ENCODE data around the gene ABCC3.

The ABCC3 gene

DNA sequence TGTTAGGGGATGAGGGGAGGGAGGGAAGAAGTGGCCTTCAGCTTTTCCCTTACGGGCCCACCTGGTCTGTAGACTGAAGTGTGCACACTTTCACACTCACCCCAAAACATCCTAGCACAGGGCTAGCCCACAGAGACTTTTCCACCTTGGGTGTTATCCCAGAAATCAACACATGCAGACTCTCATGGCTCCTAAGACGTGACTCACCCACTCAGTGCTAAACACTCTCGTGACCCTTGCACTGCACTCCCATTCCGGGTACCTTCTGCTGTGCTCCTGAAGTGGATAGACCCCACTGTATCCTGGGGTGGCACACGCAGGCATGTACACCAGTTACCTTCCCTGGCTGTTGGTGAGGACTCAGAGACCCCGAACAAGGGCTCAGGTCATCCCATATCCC, 23.0 kb upstream of the ABCC3 start:
- no peak overlapping the region for H3K27ac ChIP-seq (replicated peaks)
- H3K27me3 ChIP-seq (ENCODE audit: insufficient read depth, poor library complexity, severe bottlenecking), result peaks cover 24% of the 10 kb centered on the region
- no peak for DNase-seq (ENCODE audit: low read depth in 1 of 2, low spot score in 1 of 2)

DNA sequence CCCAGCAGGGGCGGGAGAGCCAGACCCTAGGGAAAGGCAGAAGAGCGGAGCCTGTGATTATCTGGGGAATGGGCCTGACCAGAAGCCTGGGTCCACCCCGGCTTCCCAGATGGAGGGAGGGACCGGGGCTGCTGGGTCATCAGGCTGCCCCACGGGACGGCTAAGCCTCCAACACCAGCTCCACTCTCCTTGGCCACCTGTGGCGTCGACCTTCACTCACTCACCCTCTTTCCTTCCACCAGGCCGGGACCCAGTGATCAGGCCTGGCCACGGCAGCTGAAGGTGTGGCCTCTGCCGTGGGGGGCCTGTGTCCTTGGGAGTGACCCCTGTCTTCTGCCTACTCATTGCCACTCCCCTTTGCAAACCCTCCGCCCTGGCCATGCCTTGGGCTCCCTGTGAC, 22.4 kb upstream of the ABCC3 start:
- Histone ChIP-seq H3K27ac (replicated peaks) (no peak overlapping the region), H3K27me3 (ENCODE audit: insufficient read depth, poor library complexity, severe bottlenecking) (peaks cover 19% of the 10 kb centered on the region), H3K4me3 (replicated peaks; ENCODE audit: insufficient read depth, low read length) (no peak overlapping the region)
- TF ChIP-seq POLR2AphosphoS5 (IDR thresholded peaks at IDR 0.05; ENCODE audit: low read depth), result no peak
- TF ChIP-seq, protein P1, sequence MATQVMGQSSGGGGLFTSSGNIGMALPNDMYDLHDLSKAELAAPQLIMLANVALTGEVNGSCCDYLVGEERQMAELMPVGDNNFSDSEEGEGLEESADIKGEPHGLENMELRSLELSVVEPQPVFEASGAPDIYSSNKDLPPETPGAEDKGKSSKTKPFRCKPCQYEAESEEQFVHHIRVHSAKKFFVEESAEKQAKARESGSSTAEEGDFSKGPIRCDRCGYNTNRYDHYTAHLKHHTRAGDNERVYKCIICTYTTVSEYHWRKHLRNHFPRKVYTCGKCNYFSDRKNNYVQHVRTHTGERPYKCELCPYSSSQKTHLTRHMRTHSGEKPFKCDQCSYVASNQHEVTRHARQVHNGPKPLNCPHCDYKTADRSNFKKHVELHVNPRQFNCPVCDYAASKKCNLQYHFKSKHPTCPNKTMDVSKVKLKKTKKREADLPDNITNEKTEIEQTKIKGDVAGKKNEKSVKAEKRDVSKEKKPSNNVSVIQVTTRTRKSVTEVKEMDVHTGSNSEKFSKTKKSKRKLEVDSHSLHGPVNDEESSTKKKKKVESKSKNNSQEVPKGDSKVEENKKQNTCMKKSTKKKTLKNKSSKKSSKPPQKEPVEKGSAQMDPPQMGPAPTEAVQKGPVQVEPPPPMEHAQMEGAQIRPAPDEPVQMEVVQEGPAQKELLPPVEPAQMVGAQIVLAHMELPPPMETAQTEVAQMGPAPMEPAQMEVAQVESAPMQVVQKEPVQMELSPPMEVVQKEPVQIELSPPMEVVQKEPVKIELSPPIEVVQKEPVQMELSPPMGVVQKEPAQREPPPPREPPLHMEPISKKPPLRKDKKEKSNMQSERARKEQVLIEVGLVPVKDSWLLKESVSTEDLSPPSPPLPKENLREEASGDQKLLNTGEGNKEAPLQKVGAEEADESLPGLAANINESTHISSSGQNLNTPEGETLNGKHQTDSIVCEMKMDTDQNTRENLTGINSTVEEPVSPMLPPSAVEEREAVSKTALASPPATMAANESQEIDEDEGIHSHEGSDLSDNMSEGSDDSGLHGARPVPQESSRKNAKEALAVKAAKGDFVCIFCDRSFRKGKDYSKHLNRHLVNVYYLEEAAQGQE (IDR thresholded peaks at IDR 0.05; ENCODE audit: insufficient replicate concordance, low read depth), result no peak
- TF ChIP-seq, protein P2, sequence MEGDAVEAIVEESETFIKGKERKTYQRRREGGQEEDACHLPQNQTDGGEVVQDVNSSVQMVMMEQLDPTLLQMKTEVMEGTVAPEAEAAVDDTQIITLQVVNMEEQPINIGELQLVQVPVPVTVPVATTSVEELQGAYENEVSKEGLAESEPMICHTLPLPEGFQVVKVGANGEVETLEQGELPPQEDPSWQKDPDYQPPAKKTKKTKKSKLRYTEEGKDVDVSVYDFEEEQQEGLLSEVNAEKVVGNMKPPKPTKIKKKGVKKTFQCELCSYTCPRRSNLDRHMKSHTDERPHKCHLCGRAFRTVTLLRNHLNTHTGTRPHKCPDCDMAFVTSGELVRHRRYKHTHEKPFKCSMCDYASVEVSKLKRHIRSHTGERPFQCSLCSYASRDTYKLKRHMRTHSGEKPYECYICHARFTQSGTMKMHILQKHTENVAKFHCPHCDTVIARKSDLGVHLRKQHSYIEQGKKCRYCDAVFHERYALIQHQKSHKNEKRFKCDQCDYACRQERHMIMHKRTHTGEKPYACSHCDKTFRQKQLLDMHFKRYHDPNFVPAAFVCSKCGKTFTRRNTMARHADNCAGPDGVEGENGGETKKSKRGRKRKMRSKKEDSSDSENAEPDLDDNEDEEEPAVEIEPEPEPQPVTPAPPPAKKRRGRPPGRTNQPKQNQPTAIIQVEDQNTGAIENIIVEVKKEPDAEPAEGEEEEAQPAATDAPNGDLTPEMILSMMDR (IDR thresholded peaks at IDR 0.05; ENCODE audit: insufficient read depth, low read length), result no peak
- TF ChIP-seq GABPA (IDR thresholded peaks at IDR 0.05; ENCODE audit: low read depth), result no peak
- TF ChIP-seq SPI1 (IDR thresholded peaks at IDR 0.05; ENCODE audit: borderline replicate concordance, low read depth), result no peak
- DNase-seq (ENCODE audit: low read depth in 1 of 2, low spot score in 1 of 2), result no peak

More for the DNA sequence above, 23.0 kb upstream of the ABCC3 start:
- H3K4me3 ChIP-seq (replicated peaks; ENCODE audit: insufficient read depth, low read length), result no peak overlapping the region
- TF ChIP-seq SPI1 (IDR thresholded peaks at IDR 0.05; ENCODE audit: borderline replicate concordance, low read depth) (no peak), POLR2AphosphoS5 (IDR thresholded peaks at IDR 0.05; ENCODE audit: low read depth) (no peak), GABPA (IDR thresholded peaks at IDR 0.05; ENCODE audit: low read depth) (no peak)
- TF ChIP-seq, protein P2 (IDR thresholded peaks at IDR 0.05; ENCODE audit: insufficient read depth, low read length), result no peak
- TF ChIP-seq, protein P1 (IDR thresholded peaks at IDR 0.05; ENCODE audit: insufficient replicate concordance, low read depth), result no peak

DNA sequence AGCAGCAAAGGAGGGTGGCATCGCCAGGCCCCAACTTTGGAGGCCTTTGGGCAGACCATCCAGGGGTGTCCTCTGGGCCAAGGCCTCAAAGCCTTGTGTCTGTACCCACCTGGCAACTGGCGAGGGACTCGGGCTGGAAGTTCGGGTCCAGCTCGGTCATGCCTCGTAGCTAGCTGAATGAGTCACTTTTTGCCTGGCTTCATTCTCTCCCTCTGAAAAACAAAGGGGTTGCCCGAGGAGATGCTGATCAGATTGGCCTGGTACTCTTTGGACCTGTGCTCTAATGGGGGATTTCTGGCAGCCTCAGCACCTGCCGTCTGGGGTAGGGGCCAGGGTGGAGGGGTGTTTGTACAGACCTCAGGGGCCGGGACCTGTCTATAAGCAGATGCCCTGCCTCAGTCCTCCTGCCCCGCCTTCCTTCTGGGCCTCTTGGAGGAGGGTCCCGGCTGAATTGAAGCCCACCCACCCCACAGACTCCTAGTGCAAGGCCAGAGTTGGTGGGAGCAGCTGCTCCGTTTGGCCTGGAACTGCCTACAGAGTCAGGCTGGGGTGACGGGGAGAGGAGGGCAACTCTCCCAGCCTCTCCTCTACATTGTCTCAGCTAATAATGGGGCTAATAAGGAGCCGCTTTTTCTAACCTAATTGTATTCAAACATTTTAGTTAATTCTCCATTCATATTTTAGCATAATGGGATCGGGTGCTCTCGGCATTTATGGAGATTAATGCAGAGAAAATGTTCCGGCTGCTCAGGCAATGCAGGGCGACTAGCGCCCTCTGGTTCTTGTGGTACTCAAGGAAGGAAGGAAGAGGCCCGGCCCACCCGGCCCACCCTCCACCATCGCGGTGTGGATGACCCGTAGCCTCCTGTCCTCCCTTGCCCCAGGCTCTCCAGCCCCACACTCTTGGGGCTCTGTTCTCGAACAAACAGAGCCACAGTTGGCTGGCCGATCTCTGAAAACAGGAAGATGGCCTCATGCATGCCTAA, 21.4 kb upstream of the ABCC3 start:
- DNase-seq (ENCODE audit: low read depth in 1 of 2, low spot score in 1 of 2), result no peak
- Histone ChIP-seq H3K4me3 (replicated peaks; ENCODE audit: insufficient read depth, low read length) (no peak overlapping the region), H3K27me3 (ENCODE audit: insufficient read depth, poor library complexity, severe bottlenecking) (peaks cover 11% of the 10 kb centered on the region), H3K27ac (replicated peaks) (no peak overlapping the region)
- no peak for TF ChIP-seq GABPA (IDR thresholded peaks at IDR 0.05; ENCODE audit: low read depth)
- TF ChIP-seq POLR2AphosphoS5 (IDR thresholded peaks at IDR 0.05; ENCODE audit: low read depth), result no peak
- no peak for TF ChIP-seq SPI1 (IDR thresholded peaks at IDR 0.05; ENCODE audit: borderline replicate concordance, low read depth)
- TF ChIP-seq, protein P1 (IDR thresholded peaks at IDR 0.05; ENCODE audit: insufficient replicate concordance, low read depth), result no peak
- TF ChIP-seq, protein P2 (IDR thresholded peaks at IDR 0.05; ENCODE audit: insufficient read depth, low read length), result no peak

All from HL-60 (cell line).